AG09319 (cell line): Measurements from ENCODE around the gene MRPL47.
"Not testable (repeated sequence)": the region's sequence is repeated elsewhere in the genome, so short reads cannot be mapped to it uniquely, and the experiment has no call there.

Experiments used
- DNase-seq: peaks from one replicate; pipeline ENCODE4 v3.0.0-alpha.2; 2010; ENCODE audit warnings: low read depth; ENCODE audit errors: extremely low read depth
- CTCF ChIP-seq: IDR thresholded peaks from 2 replicates; pipeline ENCODE4 v1.5.1; 2011; ENCODE audit warnings: low read depth, mild to moderate bottlenecking, inconsistent platforms, low read length, moderate library complexity

MRPL47 gene

GRCh38 chr3:179604321-179605078 is at the start of gene MRPL47, which contains the start of gene NDUFB5:
Gene MRPL47 (minus strand): TSS chr3:179604638. CDS start chr3:179604624, 14 bp downstream.
Gene NDUFB5 (plus strand): TSS chr3:179604794. CDS start chr3:179604816, 22 bp downstream.
- TF ChIP-seq CTCF, result no peak

GRCh38 chr3:179653096-179653797 is 48.8 kb upstream of the MRPL47 start:
- peak; percentile 20 for TF ChIP-seq CTCF
- peak; percentile 52 for DNase-seq

More at GRCh38 chr3:179604321-179605078, at the start of gene MRPL47, which contains the start of gene NDUFB5:
- peak; percentile 88 for DNase-seq

GRCh38 chr3:179652447-179653095 is 48.1 kb upstream of the MRPL47 start, which contains the start of gene USP13:
Gene USP13 (plus strand): TSS chr3:179653040. CDS start chr3:179653226, 186 bp downstream.
- TF ChIP-seq CTCF, result no peak; the same call in 1 of the 2 replicates
- DNase-seq, result no peak

- TF ChIP-seq CTCF, result no peak
- DNase-seq, result no peak
Measured at GRCh38 chr3:179651687-179652446, 47.4 kb upstream of the MRPL47 start.

GRCh38 chr3:179646177-179646576 is 41.7 kb upstream of the MRPL47 start:
- no peak for TF ChIP-seq CTCF
- no peak for DNase-seq

- not testable (repeated sequence) for DNase-seq
Measured at GRCh38 chr3:179643837-179644236, 39.4 kb upstream of the MRPL47 start.

GRCh38 chr3:179642871-179643270 is 38.4 kb upstream of the MRPL47 start:
- DNase-seq, result no peak
- no peak for TF ChIP-seq CTCF
